ENCODE measurements around the gene GDF9. TPM values are rescaled to one million over a fixed set of nuclear protein-coding genes. Genes with fewer than 3 reads are reported as not detected.

The GDF9 gene
- polyA plus RNA-seq, 1 experiment = 0.15 TPM

DNA sequence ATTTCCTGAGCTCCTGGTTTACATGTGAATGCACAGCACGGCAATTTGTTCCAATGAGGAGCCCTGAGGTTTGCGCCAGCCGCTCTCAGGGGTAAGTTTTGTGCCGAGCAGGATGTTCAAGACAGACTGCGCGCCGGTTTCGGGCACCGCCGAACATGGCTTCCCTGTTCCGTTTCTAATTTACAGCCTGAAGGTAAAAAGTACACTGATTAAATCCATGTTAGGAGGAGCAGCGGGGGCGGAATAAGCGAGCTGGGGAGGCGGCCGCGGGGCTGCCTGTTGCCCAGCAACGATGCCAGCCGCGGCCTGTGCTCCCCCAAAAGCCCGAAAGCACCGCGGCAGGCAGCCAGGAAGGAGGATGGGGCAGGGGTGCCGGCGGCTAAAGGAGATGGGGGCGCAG, 46.8 kb downstream of the GDF9 start:
- DNase-seq (ENCODE audit: low read depth, low spot score) = no peak
- Histone ChIP-seq H3K27ac (ENCODE audit: low read depth, low read length) (no peak overlapping the region), H3K27me3 (ENCODE audit: control insufficient read depth, insufficient read depth, low read length) (no peaks in the 10 kb centered on the region), H3K4me3 (ENCODE audit: low read depth, low read length) (0 out of 2 replicates have a peak overlapping the region, but pooled peaks have one; percentile 2), H3K9me3 (ENCODE audit: control insufficient read depth, insufficient read depth, low read length) (no peaks in the 10 kb centered on the region; the same call in 1 of the 2 replicates)
- ChIA-PET POLR2A (interaction anchor here (0.7 to 1.8 kb wide), 3 partner anchors 47 to 65 kb away, joined by 4 to 7 read pairs (median 4); partner anchors contain the start of genes GDF9 and UQCRQ), CTCF (interaction anchor here (0.6 to 8.2 kb wide), 59 partner anchors 9 to 1552 kb away, joined by 3 to 147 read pairs (median 6); partner anchors contain the start of genes AFF4, CCNI2, GDF9 and IL4)
- TF ChIP-seq CTCF (IDR thresholded peaks at IDR 0.05; ENCODE audit: low read depth, low read length) = no peak

DNA sequence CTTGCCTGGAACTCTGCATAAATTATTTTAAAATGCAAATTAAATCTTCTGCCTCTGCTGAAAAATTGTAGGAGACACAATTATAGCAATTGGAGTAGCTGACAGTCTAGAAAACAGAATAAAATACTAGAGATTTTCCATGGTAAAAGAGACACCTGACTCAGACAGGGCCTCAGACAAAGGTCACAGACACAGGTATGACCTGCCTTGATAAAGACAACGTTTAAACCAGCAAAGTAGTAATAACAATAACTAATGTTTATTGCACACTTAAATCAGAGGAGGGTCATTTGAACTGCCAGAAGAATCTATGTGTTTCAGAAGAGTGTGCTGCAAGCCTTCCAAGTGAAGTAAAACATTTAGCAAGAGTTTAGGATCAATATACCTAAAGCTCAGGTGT, 49.3 kb downstream of the GDF9 start:
- no peak overlapping the region for H3K4me3 ChIP-seq (ENCODE audit: low read depth, low read length)
- CTCF ChIA-PET = interaction anchor here (1.1 to 8.2 kb wide), 4 partner anchors 32 to 430 kb away, joined by 4 to 147 read pairs (median 36); no protein-coding TSS in a partner anchor
- no peak for DNase-seq (ENCODE audit: low read depth, low spot score)
- H3K27ac ChIP-seq (ENCODE audit: low read depth, low read length) = no peak overlapping the region
- peaks cover 3% of the 10 kb centered on the region for H3K27me3 ChIP-seq (ENCODE audit: control insufficient read depth, insufficient read depth, low read length)
- H3K9me3 ChIP-seq (ENCODE audit: control insufficient read depth, insufficient read depth, low read length) = no peaks in the 10 kb centered on the region; the same call in 1 of the 2 replicates
- TF ChIP-seq CTCF (IDR thresholded peaks at IDR 0.05; ENCODE audit: low read depth, low read length) = no peak
- POLR2A ChIA-PET = no interaction called here

DNA sequence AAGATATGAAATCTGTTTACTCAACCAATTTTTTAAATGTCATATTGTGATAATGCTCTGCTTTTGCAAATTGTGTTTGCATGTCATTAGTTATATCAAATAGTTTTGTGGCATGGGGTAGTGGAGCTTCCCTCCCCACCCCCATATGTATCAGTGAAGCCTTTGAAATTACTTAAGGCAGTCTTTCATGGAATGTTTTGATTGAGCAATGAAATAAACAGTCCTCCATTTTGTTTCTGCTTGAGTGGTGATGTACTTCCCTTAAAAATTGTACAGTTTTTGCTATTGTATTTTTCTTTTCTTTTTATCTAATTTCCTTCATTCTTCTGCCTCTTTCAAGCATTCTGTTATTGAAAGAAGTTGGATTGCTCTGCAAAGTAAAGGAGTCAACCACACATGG, 49.7 kb downstream of the GDF9 start:
- Histone ChIP-seq H3K9me3 (ENCODE audit: control insufficient read depth, insufficient read depth, low read length) (no peaks in the 10 kb centered on the region; the same call in 1 of the 2 replicates), H3K27me3 (ENCODE audit: control insufficient read depth, insufficient read depth, low read length) (peaks cover 7% of the 10 kb centered on the region), H3K27ac (ENCODE audit: low read depth, low read length) (no peak overlapping the region), H3K4me3 (ENCODE audit: low read depth, low read length) (no peak overlapping the region)
- CTCF ChIA-PET = interaction anchor here (1.3 to 8.2 kb wide), 3 partner anchors 63 to 429 kb away, joined by 5 to 147 read pairs (median 66); no protein-coding TSS in a partner anchor
- POLR2A ChIA-PET = no interaction called here
- TF ChIP-seq CTCF (IDR thresholded peaks at IDR 0.05; ENCODE audit: low read depth, low read length) = no peak
- DNase-seq (ENCODE audit: low read depth, low spot score) = no peak

GRCh38 chr5:132816083-132816482, 50.2 kb downstream of the GDF9 start:
- POLR2A ChIA-PET = no interaction called here

More at GRCh38 chr5:132816083-132816482, 50.2 kb downstream of the GDF9 start:
- CTCF ChIA-PET = interaction anchor here (1.2 to 8.2 kb wide), 3 partner anchors 61 to 430 kb away, joined by 4 to 147 read pairs (median 6); no protein-coding TSS in a partner anchor
- Histone ChIP-seq H3K9me3 (ENCODE audit: control insufficient read depth, insufficient read depth, low read length) (no peaks in the 10 kb centered on the region; the same call in 1 of the 2 replicates), H3K27ac (ENCODE audit: low read depth, low read length) (no peak overlapping the region), H3K4me3 (ENCODE audit: low read depth, low read length) (no peak overlapping the region), H3K27me3 (ENCODE audit: control insufficient read depth, insufficient read depth, low read length) (peaks cover 12% of the 10 kb centered on the region)
- TF ChIP-seq CTCF (IDR thresholded peaks at IDR 0.05; ENCODE audit: low read depth, low read length) = no peak
- DNase-seq (ENCODE audit: low read depth, low spot score) = no peak

All from AG04450 (cell line).